SK-N-MC (cell line): ENCODE data around the gene PARVA.
"Not testable (repeated sequence)": the region's sequence is repeated elsewhere in the genome, so short reads cannot be mapped to it uniquely, and the experiment has no call there.

ENCODE experiments used
- DNase-seq: peaks from one replicate; pipeline ENCODE4 v3.0.0-alpha.2; 2011; ENCODE audit warnings: low read depth, low spot score
- H3K27ac ChIP-seq: fragments of 200-600 bp; sonication (generic); 2 replicates; pipeline ENCODE4 v1.5.1; 2016; ENCODE audit warnings: mixed run types
- H3K36me3 ChIP-seq: fragments of 200-600 bp; sonication (generic); 2 replicates; pipeline ENCODE4 v1.6.1; 2017; ENCODE audit warnings: antibody characterized with exemption, low read length, mixed read lengths; ENCODE audit not compliant: insufficient read depth
- H3K4me3 ChIP-seq: fragments of 200-600 bp; sonication (generic); 2 replicates; pipeline ENCODE4 v1.5.1; 2016
- H3K9ac ChIP-seq: fragments of 200-600 bp; sonication (generic); 2 replicates; pipeline ENCODE4 v1.8.0; 2017; ENCODE audit warnings: mixed run types, mixed read lengths; ENCODE audit not compliant: insufficient read length
- H3K9me3 ChIP-seq: fragments of 200-600 bp; sonication (generic); 2 replicates; pipeline ENCODE4 v1.6.1; 2017; ENCODE audit warnings: low read depth, mild to moderate bottlenecking, antibody characterized with exemption, low read length, moderate library complexity, mixed read lengths
- EZH2 ChIP-seq: fragments of 200-600 bp; sonication (generic); IDR thresholded peaks from one replicate; pipeline ENCODE4 v1.6.1; 2017; ENCODE audit warnings: antibody characterized with exemption
- FOXP2 ChIP-seq: optimal IDR thresholded peaks from 2 replicates; pipeline ENCODE3; 2011; ENCODE audit warnings: mild to moderate bottlenecking, moderate library complexity; ENCODE audit not compliant: insufficient read depth; ENCODE audit errors: extremely low read length, control extremely low read depth
- POLR2AphosphoS5 ChIP-seq: IDR thresholded peaks from 2 replicates; pipeline ENCODE4 v1.6.1; 2012; ENCODE audit warnings: mild to moderate bottlenecking, low read depth, low read length, borderline replicate concordance

The PARVA gene

GRCh38 chr11:12356944-12357655, 20.3 kb upstream of the PARVA start:
- Histone ChIP-seq H3K9me3 (no peaks in the 10 kb centered on the region), H3K27ac (no peak overlapping the region), H3K9ac (no peak overlapping the region), H3K4me3 (no peak overlapping the region), H3K36me3 (no peaks in the 10 kb centered on the region)
- TF ChIP-seq EZH2, result no peak
- no peak for TF ChIP-seq POLR2AphosphoS5
- no peak for TF ChIP-seq FOXP2
- no peak for DNase-seq

- not testable (repeated sequence) for H3K9ac ChIP-seq, H3K9me3 ChIP-seq, H3K36me3 ChIP-seq, DNase-seq, H3K27ac ChIP-seq, H3K4me3 ChIP-seq
These were observed 19.7 kb upstream of the PARVA start for GRCh38 chr11:12357697-12358096.

- H3K36me3 ChIP-seq, result no peaks in the 10 kb centered on the region
- DNase-seq, result no peak
- H3K27ac ChIP-seq, result no peak overlapping the region
- H3K9ac ChIP-seq, result no peak overlapping the region
- H3K9me3 ChIP-seq, result no peaks in the 10 kb centered on the region
- TF ChIP-seq EZH2 (no peak), FOXP2 (no peak), POLR2AphosphoS5 (no peak)
- H3K4me3 ChIP-seq, result no peak overlapping the region
These were observed 18.8 kb upstream of the PARVA start for GRCh38 chr11:12358302-12359188.

- DNase-seq, result no peak
These were observed 17.6 kb upstream of the PARVA start for GRCh38 chr11:12359761-12360160.

GRCh38 chr11:12361682-12362081, 15.7 kb upstream of the PARVA start:
- no peak for DNase-seq
- Histone ChIP-seq H3K9me3 (no peaks in the 10 kb centered on the region), H3K27ac (no peak overlapping the region), H3K36me3 (no peaks in the 10 kb centered on the region), H3K9ac (no peak overlapping the region), H3K4me3 (no peak overlapping the region)
- no peak for TF ChIP-seq POLR2AphosphoS5
- TF ChIP-seq FOXP2, result no peak
- no peak for TF ChIP-seq EZH2

More at GRCh38 chr11:12359761-12360160, 17.6 kb upstream of the PARVA start:
- H3K9me3 ChIP-seq, result no peaks in the 10 kb centered on the region
- H3K4me3 ChIP-seq, result no peak overlapping the region
- no peak for TF ChIP-seq POLR2AphosphoS5
- TF ChIP-seq EZH2, result no peak
- TF ChIP-seq FOXP2, result no peak
- no peak overlapping the region for H3K27ac ChIP-seq
- H3K36me3 ChIP-seq, result no peaks in the 10 kb centered on the region
- no peak overlapping the region for H3K9ac ChIP-seq

- TF ChIP-seq EZH2 (no peak), FOXP2 (no peak), POLR2AphosphoS5 (no peak)
- no peaks in the 10 kb centered on the region for H3K9me3 ChIP-seq
- H3K36me3 ChIP-seq, result no peaks in the 10 kb centered on the region
- no peak overlapping the region for H3K4me3 ChIP-seq
- no peak for DNase-seq
- H3K9ac ChIP-seq, result no peak overlapping the region
- H3K27ac ChIP-seq, result no peak overlapping the region
These were observed 14.5 kb upstream of the PARVA start for GRCh38 chr11:12362857-12363256.

- H3K9me3 ChIP-seq, result no peaks in the 10 kb centered on the region
- DNase-seq, result no peak
- no peak overlapping the region for H3K9ac ChIP-seq
- no peak overlapping the region for H3K4me3 ChIP-seq
- H3K36me3 ChIP-seq, result no peaks in the 10 kb centered on the region
- H3K27ac ChIP-seq, result no peak overlapping the region
- TF ChIP-seq EZH2, result no peak
- TF ChIP-seq FOXP2, result no peak
- no peak for TF ChIP-seq POLR2AphosphoS5
These were observed 14.0 kb upstream of the PARVA start for GRCh38 chr11:12363373-12363772.

- not testable (repeated sequence) for H3K27ac ChIP-seq, H3K9ac ChIP-seq, DNase-seq, H3K4me3 ChIP-seq, H3K9me3 ChIP-seq, H3K36me3 ChIP-seq
These were observed 11.3 kb upstream of the PARVA start for GRCh38 chr11:12365965-12366575.

- H3K9me3 ChIP-seq, DNase-seq, H3K27ac ChIP-seq, H3K36me3 ChIP-seq, H3K4me3 ChIP-seq, H3K9ac ChIP-seq: not testable (repeated sequence)
These were observed 10.3 kb upstream of the PARVA start for GRCh38 chr11:12367057-12367456.
